OCI-LY1 (cell line): Measurements from ENCODE around the gene LRRC61.

Experiments used
- H2AFZ ChIP-seq: fragments of 200-600 bp; sonication (generic), shearing (Covaris generic); 2 replicates; pipeline ENCODE4 v1.6.0; 2014; ENCODE audit warnings: antibody characterized with exemption, mild to moderate bottlenecking, low read length
- H3F3A ChIP-seq: fragments of 200-600 bp; sonication (generic), shearing (Covaris generic); 2 replicates; pipeline ENCODE4 v1.6.0; 2014; ENCODE audit warnings: mild to moderate bottlenecking, antibody characterized with exemption, low read length, moderate library complexity; ENCODE audit not compliant: insufficient read depth
- H3K27ac ChIP-seq: fragments of 200-600 bp; sonication (generic); 2 replicates; pipeline ENCODE4 v1.5.1; 2014; ENCODE audit warnings: low read length, mixed run types, mild to moderate bottlenecking, low read depth; ENCODE audit not compliant: poor library complexity, severe bottlenecking
- H3K27me3 ChIP-seq: fragments of 200-600 bp; sonication (generic); 2 replicates; pipeline ENCODE4 v1.6.0; 2014; ENCODE audit warnings: antibody characterized with exemption, mild to moderate bottlenecking, low read length, moderate library complexity; ENCODE audit not compliant: insufficient read depth
- H3K36me3 ChIP-seq: fragments of 200-600 bp; sonication (generic); 2 replicates; pipeline ENCODE4 v1.6.1; 2014; ENCODE audit warnings: mild to moderate bottlenecking, antibody characterized with exemption, low read length, moderate library complexity, mixed read lengths; ENCODE audit not compliant: insufficient read depth
- H3K4me1 ChIP-seq: fragments of 200-600 bp; sonication (generic); 2 replicates; pipeline ENCODE4 v1.5.1; 2014; ENCODE audit warnings: mild to moderate bottlenecking, low read length, moderate library complexity; ENCODE audit not compliant: insufficient read depth, severe bottlenecking
- H3K4me2 ChIP-seq: fragments of 200-600 bp; sonication (generic), shearing (Covaris generic); 2 replicates; pipeline ENCODE4 v1.6.1; 2014; ENCODE audit warnings: low read length
- H3K4me3 ChIP-seq: fragments of 200-600 bp; sonication (generic); 2 replicates; pipeline ENCODE4 v1.5.1; 2014; ENCODE audit warnings: low read length, low read depth, mild to moderate bottlenecking, mixed read lengths; ENCODE audit not compliant: poor library complexity, severe bottlenecking
- H3K79me2 ChIP-seq: fragments of 200-600 bp; shearing (Covaris generic); 2 replicates; pipeline ENCODE4 v1.6.1; 2016; ENCODE audit warnings: mixed run types, low read length, mixed read lengths; ENCODE audit not compliant: insufficient read depth
- H3K9ac ChIP-seq: fragments of 200-600 bp; sonication (generic), shearing (Covaris generic); 2 replicates; pipeline ENCODE4 v1.6.1; 2014; ENCODE audit warnings: mild to moderate bottlenecking, low read length, mixed read lengths
- H3K9me2 ChIP-seq: fragments of 200-600 bp; sonication (generic), shearing (Covaris generic); 2 replicates; pipeline ENCODE4 v1.6.1; 2014; ENCODE audit warnings: low read depth, mild to moderate bottlenecking, low read length, mixed read lengths
- H3K9me3 ChIP-seq: fragments of 200-600 bp; shearing (Covaris generic); 2 replicates; pipeline ENCODE4 v1.6.1; 2014; ENCODE audit warnings: low read length, mixed read lengths
- H4K20me1 ChIP-seq: fragments of 200-600 bp; sonication (generic), shearing (Covaris generic); 2 replicates; pipeline ENCODE4 v1.6.0; 2016; ENCODE audit warnings: mild to moderate bottlenecking, low read length; ENCODE audit not compliant: insufficient read depth
- EZH2 ChIP-seq: fragments of 200-600 bp; sonication (generic), shearing (Covaris generic); IDR thresholded peaks from 2 replicates; pipeline ENCODE4 v1.8.0; 2017; ENCODE audit warnings: borderline replicate concordance, mixed run types, mild to moderate bottlenecking, antibody characterized with exemption, low read length, moderate library complexity, mixed read lengths
- TF ChIP-seq, protein P1 (sequence below): fragments of 200-600 bp; sonication (generic), shearing (Covaris generic); IDR thresholded peaks from 2 replicates; pipeline ENCODE4 v1.5.1; 2017; ENCODE audit warnings: mild to moderate bottlenecking, antibody characterized with exemption, low read length, moderate library complexity, mixed read lengths

The LRRC61 gene

DNA sequence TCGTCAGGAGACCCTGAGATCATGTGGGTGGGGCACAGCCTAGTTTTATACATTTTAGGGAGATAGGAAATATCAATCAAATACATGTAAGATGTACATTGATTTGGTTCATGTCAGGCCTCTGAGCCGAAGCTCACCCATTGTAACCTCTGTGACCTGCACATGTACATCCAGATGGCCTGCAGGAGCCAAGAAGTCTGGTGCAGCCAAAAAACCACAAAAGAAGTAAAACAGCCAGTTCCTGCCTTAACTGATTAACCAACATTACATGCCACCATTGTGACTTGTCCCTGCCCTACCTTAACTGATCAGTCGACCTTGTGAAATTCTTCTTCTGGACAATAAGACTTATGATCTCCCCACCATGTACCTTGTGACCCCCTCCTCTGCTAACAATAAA, 16.0 kb upstream of the LRRC61 start:
- Histone ChIP-seq H3K9ac (no peak overlapping the region), H3F3A (no peaks in the 10 kb centered on the region), H3K27me3 (peaks cover 9% of the 10 kb centered on the region; the same call in 1 of the 2 replicates), H3K27ac (no peak overlapping the region), H3K4me2 (no peak overlapping the region), H2AFZ (no peak overlapping the region), H3K36me3 (no peaks in the 10 kb centered on the region), H3K4me3 (no peak overlapping the region), H3K9me2 (no peaks in the 10 kb centered on the region), H3K79me2 (no peaks in the 10 kb centered on the region), H4K20me1 (no peaks in the 10 kb centered on the region), H3K9me3 (0 out of 2 replicates have a peak, but pooled peaks cover 5% of the 10 kb centered on the region), H3K4me1 (no peaks in the 10 kb centered on the region)
- TF ChIP-seq, protein P1, sequence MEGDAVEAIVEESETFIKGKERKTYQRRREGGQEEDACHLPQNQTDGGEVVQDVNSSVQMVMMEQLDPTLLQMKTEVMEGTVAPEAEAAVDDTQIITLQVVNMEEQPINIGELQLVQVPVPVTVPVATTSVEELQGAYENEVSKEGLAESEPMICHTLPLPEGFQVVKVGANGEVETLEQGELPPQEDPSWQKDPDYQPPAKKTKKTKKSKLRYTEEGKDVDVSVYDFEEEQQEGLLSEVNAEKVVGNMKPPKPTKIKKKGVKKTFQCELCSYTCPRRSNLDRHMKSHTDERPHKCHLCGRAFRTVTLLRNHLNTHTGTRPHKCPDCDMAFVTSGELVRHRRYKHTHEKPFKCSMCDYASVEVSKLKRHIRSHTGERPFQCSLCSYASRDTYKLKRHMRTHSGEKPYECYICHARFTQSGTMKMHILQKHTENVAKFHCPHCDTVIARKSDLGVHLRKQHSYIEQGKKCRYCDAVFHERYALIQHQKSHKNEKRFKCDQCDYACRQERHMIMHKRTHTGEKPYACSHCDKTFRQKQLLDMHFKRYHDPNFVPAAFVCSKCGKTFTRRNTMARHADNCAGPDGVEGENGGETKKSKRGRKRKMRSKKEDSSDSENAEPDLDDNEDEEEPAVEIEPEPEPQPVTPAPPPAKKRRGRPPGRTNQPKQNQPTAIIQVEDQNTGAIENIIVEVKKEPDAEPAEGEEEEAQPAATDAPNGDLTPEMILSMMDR: no peak
- TF ChIP-seq EZH2: no peak

DNA sequence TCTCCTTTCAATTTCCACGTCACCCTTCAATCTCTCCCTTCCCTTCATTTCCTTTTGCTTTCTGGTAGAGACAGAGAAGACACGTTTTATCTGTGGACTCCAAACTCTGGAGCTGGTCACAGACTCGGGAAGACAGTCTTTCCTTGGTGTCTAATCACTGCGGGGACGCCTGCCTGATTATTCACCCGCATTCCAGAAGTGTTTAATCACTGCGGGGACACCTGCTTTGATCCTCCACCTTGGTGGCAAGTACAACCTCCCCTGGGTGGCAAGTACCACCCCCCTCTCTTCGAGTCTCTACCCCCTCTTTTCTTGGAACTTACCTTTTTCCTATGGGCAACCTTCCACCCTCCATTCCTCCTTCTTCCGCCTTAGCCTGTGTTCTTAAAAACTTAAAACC, 15.3 kb upstream of the LRRC61 start:
- H3K4me1 ChIP-seq: no peaks in the 10 kb centered on the region
- no peak overlapping the region for H2AFZ ChIP-seq
- H3K27ac ChIP-seq: no peak overlapping the region
- H3K9me3 ChIP-seq: 0 out of 2 replicates have a peak, but pooled peaks cover 5% of the 10 kb centered on the region
- H3K36me3 ChIP-seq: no peaks in the 10 kb centered on the region
- H3K27me3 ChIP-seq: peaks cover 9% of the 10 kb centered on the region; the same call in 1 of the 2 replicates
- no peaks in the 10 kb centered on the region for H4K20me1 ChIP-seq
- H3K9ac ChIP-seq: no peak overlapping the region
- H3K79me2 ChIP-seq: no peaks in the 10 kb centered on the region
- no peak overlapping the region for H3K4me3 ChIP-seq
- H3K9me2 ChIP-seq: no peaks in the 10 kb centered on the region
- no peaks in the 10 kb centered on the region for H3F3A ChIP-seq
- no peak for TF ChIP-seq EZH2
- TF ChIP-seq, protein P1: no peak
- H3K4me2 ChIP-seq: no peak overlapping the region

DNA sequence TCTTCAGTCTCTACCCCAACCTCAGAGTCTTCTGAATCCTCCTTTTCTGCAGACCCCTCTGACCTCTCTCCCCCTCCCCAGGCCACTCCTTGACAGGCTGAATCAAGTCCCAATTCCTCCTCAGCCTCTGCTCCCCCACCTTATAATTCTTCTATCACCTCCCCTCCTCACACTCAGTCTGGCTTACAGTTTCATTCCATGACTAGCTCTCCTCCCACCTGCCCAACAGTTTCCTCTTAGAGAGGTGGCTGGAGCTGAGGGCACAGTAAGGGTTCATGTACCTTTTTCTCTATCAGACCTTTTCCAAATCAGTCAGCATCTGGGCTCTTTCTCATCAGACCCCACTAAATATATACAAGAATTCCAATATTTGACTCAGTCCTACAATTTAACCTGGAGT, 14.6 kb upstream of the LRRC61 start:
- no peaks in the 10 kb centered on the region for H3K36me3 ChIP-seq
- H3K27me3 ChIP-seq: peaks cover 9% of the 10 kb centered on the region; the same call in 1 of the 2 replicates
- no peak overlapping the region for H3K9ac ChIP-seq
- no peak overlapping the region for H3K4me3 ChIP-seq
- no peaks in the 10 kb centered on the region for H4K20me1 ChIP-seq
- no peak overlapping the region for H3K4me2 ChIP-seq
- 0 out of 2 replicates have a peak, but pooled peaks cover 5% of the 10 kb centered on the region for H3K9me3 ChIP-seq
- TF ChIP-seq EZH2: no peak
- TF ChIP-seq, protein P1: no peak
- no peaks in the 10 kb centered on the region for H3K79me2 ChIP-seq
- H3K4me1 ChIP-seq: no peaks in the 10 kb centered on the region
- H3K9me2 ChIP-seq: no peaks in the 10 kb centered on the region
- H3F3A ChIP-seq: no peaks in the 10 kb centered on the region
- no peak overlapping the region for H3K27ac ChIP-seq
- H2AFZ ChIP-seq: no peak overlapping the region
